Activated CD8-positive, alpha-beta T cell treated with anti-CD3 and anti-CD28 coated beads, Interleukin-2, amount 10 ng/mL, durations not matched to agents 7 days and 5 days (primary cell): ENCODE measurements around the gene CUL3. TPM values are rescaled to one million over a fixed set of nuclear protein-coding genes. Genes with fewer than 3 reads are reported as not detected.

ENCODE experiments used
- ATAC-seq: fragments of 150-1000 bp; cut with Tn5 transposase; one replicate; pipeline ENCODE4 v1.10.0; 2021; ENCODE audit warnings: moderate library complexity
- CTCF ChIA-PET: fragments of 350-600 bp; sonication (Branson Sonifier 250); formaldehyde crosslinking; loops from one replicate; lab custom pipeline; 2021; ENCODE audit warnings: antibody characterized with exemption; lab: Charles Lee
- POLR2A ChIA-PET: fragments of 350-600 bp; sonication (Branson Sonifier 250); formaldehyde crosslinking; loops from one replicate; lab custom pipeline; 2021; ENCODE audit warnings: antibody characterized with exemption; lab: Charles Lee
- DNase-seq: peaks from one replicate; pipeline ENCODE4 v3.0.0-alpha.2; 2020
- H3K27ac Mint-ChIP-seq: one replicate; pipeline ENCODE4 v1.8.0; 2021; ENCODE audit warnings: mild to moderate bottlenecking, mixed read lengths
- H3K27me3 Mint-ChIP-seq: one replicate; pipeline ENCODE4 v1.8.0; 2021; ENCODE audit warnings: low read depth, mixed read lengths
- H3K36me3 Mint-ChIP-seq: one replicate; pipeline ENCODE4 v1.8.0; 2021; ENCODE audit warnings: low read depth, mixed read lengths
- H3K4me1 Mint-ChIP-seq: one replicate; pipeline ENCODE4 v1.8.0; 2021; ENCODE audit warnings: low read depth, mixed read lengths
- H3K4me3 Mint-ChIP-seq: one replicate; pipeline ENCODE4 v1.8.0; 2021; ENCODE audit warnings: mild to moderate bottlenecking, mixed read lengths
- H3K9me3 Mint-ChIP-seq: one replicate; pipeline ENCODE4 v1.8.0; 2022; ENCODE audit warnings: mixed read lengths; ENCODE audit not compliant: insufficient read depth
- total RNA-seq, 2 experiments: library from RNA; stranded (reverse); gene quantifications; one replicate each; pipeline ENCODE4 v1.2.3, GENCODE V29; 2021

The CUL3 gene
- total RNA-seq, 2 experiments from 2014 or later: 77.9 to 82.0 TPM

- POLR2A ChIA-PET: no interaction called here
- CTCF ChIA-PET: interaction anchor here (1.0 kb wide), 1 partner anchor 12 kb away, joined by 3 read pairs; no protein-coding TSS in a partner anchor
- DNase-seq (no peak), ATAC-seq (no peak)
- Mint-ChIP-seq H3K27me3 (peaks cover 13% of the 10 kb centered on the region), H3K4me1 (peaks cover 10% of the 10 kb centered on the region), H3K4me3 (no peak overlapping the region), H3K27ac (no peak overlapping the region), H3K9me3 (peaks cover 16% of the 10 kb centered on the region), H3K36me3 (no peaks in the 10 kb centered on the region)
These were observed 123.8 kb downstream of the CUL3 start for GRCh38 chr2:224461391-224461790.

GRCh38 chr2:224457408-224458096 lies 127.6 kb downstream of the CUL3 start:
- ChIA-PET CTCF (no interaction called here), POLR2A (no interaction called here)
- ATAC-seq (no peak), DNase-seq (no peak)
- Mint-ChIP-seq H3K27ac (no peak overlapping the region), H3K36me3 (no peaks in the 10 kb centered on the region), H3K4me3 (no peak overlapping the region), H3K9me3 (peaks cover 10% of the 10 kb centered on the region), H3K4me1 (no peaks in the 10 kb centered on the region), H3K27me3 (peaks cover 15% of the 10 kb centered on the region)

- Mint-ChIP-seq H3K27ac (no peak overlapping the region), H3K27me3 (peaks cover 16% of the 10 kb centered on the region), H3K4me1 (no peaks in the 10 kb centered on the region), H3K4me3 (no peak overlapping the region), H3K36me3 (no peaks in the 10 kb centered on the region), H3K9me3 (peaks cover 4% of the 10 kb centered on the region)
- POLR2A ChIA-PET: no interaction called here
- ATAC-seq (no peak), DNase-seq (no peak)
- CTCF ChIA-PET: interaction anchor here (0.6 kb wide), 1 partner anchor 194 kb away, joined by 3 read pairs; no protein-coding TSS in a partner anchor
These were observed 131.3 kb downstream of the CUL3 start for GRCh38 chr2:224453892-224454291.

- POLR2A ChIA-PET: no interaction called here
- DNase-seq (peak; percentile 23), ATAC-seq (no peak)
- peaks cover 14% of the 10 kb centered on the region for H3K27me3 Mint-ChIP-seq
- no peaks in the 10 kb centered on the region for H3K36me3 Mint-ChIP-seq
- CTCF ChIA-PET: interaction anchor here (1.0 to 2.5 kb wide), 7 partner anchors 9 to 200 kb away, joined by 3 to 7 read pairs (median 7); no protein-coding TSS in a partner anchor
- no peaks in the 10 kb centered on the region for H3K9me3 Mint-ChIP-seq
- no peak overlapping the region for H3K4me3 Mint-ChIP-seq
- no peak overlapping the region for H3K27ac Mint-ChIP-seq
- no peaks in the 10 kb centered on the region for H3K4me1 Mint-ChIP-seq
These were observed 135.7 kb downstream of the CUL3 start for GRCh38 chr2:224449212-224450147.

- no peak for DNase-seq
- H3K27ac Mint-ChIP-seq: no peak overlapping the region
- ChIA-PET CTCF (interaction anchor here (0.8 to 2.5 kb wide), 3 partner anchors 79 to 478 kb away, joined by 3 to 7 read pairs (median 4); no protein-coding TSS in a partner anchor), POLR2A (no interaction called here)
- H3K4me3 Mint-ChIP-seq: no peak overlapping the region
- H3K36me3 Mint-ChIP-seq: no peaks in the 10 kb centered on the region
- no peaks in the 10 kb centered on the region for H3K4me1 Mint-ChIP-seq
- peaks cover 25% of the 10 kb centered on the region for H3K27me3 Mint-ChIP-seq
- no peaks in the 10 kb centered on the region for H3K9me3 Mint-ChIP-seq
- no peak for ATAC-seq
These were observed 136.9 kb downstream of the CUL3 start for GRCh38 chr2:224448236-224448635.

DNA sequence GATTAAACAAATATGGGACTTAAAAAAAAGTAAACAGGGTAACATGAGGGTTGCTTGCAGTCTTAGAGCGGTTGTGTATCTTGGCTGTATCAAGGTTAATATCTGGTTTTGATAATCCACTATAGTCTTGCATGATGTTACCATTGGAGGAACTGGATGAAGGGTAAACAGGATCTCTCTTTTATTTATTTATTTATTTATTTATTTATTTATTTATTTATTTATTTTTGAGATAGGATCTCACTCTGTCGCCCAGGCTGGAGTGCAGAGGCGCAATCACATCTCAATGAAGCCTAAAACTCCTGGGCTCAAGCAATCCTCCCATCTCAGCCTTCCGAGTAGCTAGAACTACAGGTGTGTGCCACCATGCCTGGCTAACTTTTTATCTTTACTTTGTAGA lies 140.4 kb downstream of the CUL3 start:
- ATAC-seq (no peak), DNase-seq (no peak)
- Mint-ChIP-seq H3K4me3 (no peak overlapping the region), H3K27me3 (peaks cover 45% of the 10 kb centered on the region), H3K27ac (no peak overlapping the region), H3K4me1 (peaks cover 8% of the 10 kb centered on the region), H3K36me3 (no peaks in the 10 kb centered on the region), H3K9me3 (no peaks in the 10 kb centered on the region)
- ChIA-PET POLR2A (no interaction called here), CTCF (no interaction called here)

- H3K4me1 Mint-ChIP-seq: peaks cover 8% of the 10 kb centered on the region
These were observed 141.1 kb downstream of the CUL3 start for GRCh38 chr2:224444021-224444420.

GRCh38 chr2:224442071-224442967 lies 142.8 kb downstream of the CUL3 start:
- no peaks in the 10 kb centered on the region for H3K9me3 Mint-ChIP-seq
- peaks cover 44% of the 10 kb centered on the region for H3K27me3 Mint-ChIP-seq
- no peak overlapping the region for H3K27ac Mint-ChIP-seq
- CTCF ChIA-PET: interaction anchor here (1.0 kb wide), 1 partner anchor 73 kb away, joined by 3 read pairs; no protein-coding TSS in a partner anchor
- peak overlapping the region; percentile 66 for H3K4me3 Mint-ChIP-seq
- POLR2A ChIA-PET: no interaction called here
- H3K4me1 Mint-ChIP-seq: peaks cover 8% of the 10 kb centered on the region
- peak; percentile 22 for DNase-seq
- ATAC-seq: peak; percentile 63
- no peaks in the 10 kb centered on the region for H3K36me3 Mint-ChIP-seq

More at GRCh38 chr2:224444021-224444420, 141.1 kb downstream of the CUL3 start:
- H3K9me3 Mint-ChIP-seq: no peaks in the 10 kb centered on the region
- ChIA-PET CTCF (no interaction called here), POLR2A (no interaction called here)
- ATAC-seq (no peak), DNase-seq (no peak)
- no peaks in the 10 kb centered on the region for H3K36me3 Mint-ChIP-seq
- H3K4me3 Mint-ChIP-seq: no peak overlapping the region
- no peak overlapping the region for H3K27ac Mint-ChIP-seq
- peaks cover 40% of the 10 kb centered on the region for H3K27me3 Mint-ChIP-seq

DNA sequence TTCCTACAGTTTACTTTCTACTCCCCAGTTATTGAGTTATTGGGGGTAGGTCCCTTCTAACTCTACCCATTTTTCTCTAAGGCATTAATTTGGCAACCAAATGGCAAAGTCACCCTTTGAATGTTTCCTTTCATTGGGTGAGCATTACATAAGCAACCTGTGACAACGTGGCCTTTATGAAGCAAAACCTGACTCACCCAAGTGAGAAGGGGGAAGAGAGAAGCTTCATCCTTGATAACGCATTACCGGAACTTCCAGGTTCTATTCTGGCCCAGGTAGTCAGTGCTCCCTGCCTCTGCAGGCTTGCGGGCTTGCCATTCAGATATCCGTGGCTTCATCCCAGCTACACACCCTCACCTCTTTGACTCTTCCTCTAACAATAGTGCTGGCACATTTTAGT lies 144.2 kb downstream of the CUL3 start:
- Mint-ChIP-seq H3K27me3 (peaks cover 47% of the 10 kb centered on the region), H3K4me1 (peaks cover 8% of the 10 kb centered on the region), H3K9me3 (no peaks in the 10 kb centered on the region), H3K4me3 (no peak overlapping the region), H3K36me3 (no peaks in the 10 kb centered on the region), H3K27ac (no peak overlapping the region)
- no peak for ATAC-seq
- POLR2A ChIA-PET: no interaction called here
- CTCF ChIA-PET: interaction anchor here (1.2 to 1.6 kb wide), 2 partner anchors 8 to 71 kb away, joined by 3 to 7 read pairs; no protein-coding TSS in a partner anchor
- no peak for DNase-seq

GRCh38 chr2:224438726-224439125 lies 146.4 kb downstream of the CUL3 start:
- POLR2A ChIA-PET: no interaction called here
- H3K9me3 Mint-ChIP-seq: no peaks in the 10 kb centered on the region
- ATAC-seq: no peak
- CTCF ChIA-PET: interaction anchor here (1.8 kb wide), 1 partner anchor 70 kb away, joined by 6 read pairs; no protein-coding TSS in a partner anchor
- H3K4me1 Mint-ChIP-seq: peaks cover 8% of the 10 kb centered on the region
- no peak overlapping the region for H3K27ac Mint-ChIP-seq
- DNase-seq: no peak
- peaks cover 39% of the 10 kb centered on the region for H3K27me3 Mint-ChIP-seq
- no peaks in the 10 kb centered on the region for H3K36me3 Mint-ChIP-seq
- H3K4me3 Mint-ChIP-seq: no peak overlapping the region

DNA sequence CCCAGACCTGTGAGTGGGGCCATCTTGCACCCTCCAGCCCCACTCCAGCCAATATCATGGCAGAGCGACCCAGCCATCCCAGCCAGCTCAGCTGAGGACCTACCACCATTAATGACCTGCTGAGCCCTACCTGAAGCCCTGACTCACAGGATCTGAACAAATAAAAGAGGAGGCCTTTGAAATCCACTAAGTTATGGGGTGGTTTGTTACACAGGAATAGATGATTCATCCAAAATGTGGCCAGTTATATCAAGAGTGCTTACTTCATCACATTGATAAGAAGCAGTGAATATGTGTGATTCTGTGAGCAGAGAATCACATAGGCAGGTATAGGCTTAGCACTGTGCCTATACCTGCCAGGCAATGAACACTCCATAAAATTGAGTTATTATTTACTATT lies 148.5 kb downstream of the CUL3 start:
- DNase-seq: no peak
- Mint-ChIP-seq H3K4me3 (no peak overlapping the region), H3K36me3 (no peaks in the 10 kb centered on the region), H3K4me1 (peaks cover 4% of the 10 kb centered on the region), H3K9me3 (no peaks in the 10 kb centered on the region), H3K27ac (no peak overlapping the region), H3K27me3 (peaks cover 27% of the 10 kb centered on the region)
- ChIA-PET CTCF (no interaction called here), POLR2A (no interaction called here)
- ATAC-seq: no peak
